Measurements from ENCODE around the gene PPM1F. TPM values are rescaled to one million over a fixed set of nuclear protein-coding genes. Genes with fewer than 3 reads are reported as not detected.
"Not testable (repeated sequence)": the region's sequence is repeated elsewhere in the genome, so short reads cannot be mapped to it uniquely, and the experiment has no call there.

The PPM1F gene
- total RNA-seq, 2 experiments from 2014 or later = 14.4 to 22.9 TPM

DNA sequence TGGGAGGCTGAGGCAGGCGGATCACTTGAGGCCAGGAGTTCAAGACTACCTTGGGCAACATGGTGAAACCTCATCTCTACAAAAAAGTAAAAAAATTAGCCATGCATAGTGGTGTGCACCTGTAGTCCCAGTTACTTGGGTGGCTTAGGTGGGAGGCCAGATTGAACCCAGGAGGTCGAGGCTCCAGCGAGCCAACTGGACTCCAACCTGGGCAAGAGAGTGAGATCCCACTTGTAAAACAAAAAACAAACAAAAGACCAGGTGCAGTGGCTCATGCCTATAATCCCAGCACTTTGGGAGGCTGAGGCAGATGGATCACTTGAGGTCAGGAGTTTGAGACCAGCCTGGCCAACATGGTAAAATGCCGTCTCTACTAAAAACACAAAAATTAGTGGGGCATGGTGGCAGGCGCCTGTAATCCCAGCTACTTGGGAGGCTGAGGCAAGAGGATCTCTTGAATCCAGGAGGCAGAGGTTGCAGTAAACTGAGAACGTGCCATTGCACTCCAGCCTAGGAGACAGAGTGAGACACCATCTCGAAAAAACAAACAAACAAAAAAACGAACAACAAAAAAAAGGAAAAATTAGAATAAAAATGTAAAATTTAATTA lies 38.5 kb downstream of the PPM1F start:
- H3K4me1 Mint-ChIP-seq; H3K4me3 Mint-ChIP-seq; H3K36me3 Mint-ChIP-seq; ATAC-seq; H3K27ac Mint-ChIP-seq; DNase-seq; H3K9me3 Mint-ChIP-seq (ENCODE audit: low read depth); H3K27me3 Mint-ChIP-seq: not testable (repeated sequence)
- CTCF ChIA-PET = interaction anchor here (4.2 kb wide), 1 partner anchor 24 kb away, joined by 18 read pairs; no protein-coding TSS in a partner anchor

DNA sequence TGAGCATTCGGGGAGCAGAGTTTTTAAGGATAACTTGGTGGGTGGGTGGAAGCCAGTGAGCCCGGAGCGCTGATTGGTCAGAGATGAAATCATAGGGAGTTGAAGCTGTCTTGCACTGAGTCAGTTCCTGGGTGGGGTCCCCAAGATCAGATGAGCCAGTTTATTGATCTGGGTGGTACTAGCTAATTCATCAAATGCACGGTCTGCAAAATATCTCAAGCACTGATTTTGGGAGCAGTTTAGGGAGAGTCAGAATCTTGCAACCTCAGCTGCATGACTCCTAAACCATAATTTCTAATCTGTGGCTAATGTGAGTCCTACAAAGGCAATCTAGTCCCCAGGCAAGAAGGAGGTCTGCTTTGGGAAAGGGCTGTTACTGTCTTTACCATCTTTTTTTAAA lies 42.3 kb downstream of the PPM1F start:
- CTCF ChIA-PET = interaction anchor here (1.3 kb wide), 1 partner anchor 62 kb away, joined by 3 read pairs; no protein-coding TSS in a partner anchor
- not testable (repeated sequence) for H3K36me3 Mint-ChIP-seq; ATAC-seq; H3K4me1 Mint-ChIP-seq; H3K27me3 Mint-ChIP-seq; H3K27ac Mint-ChIP-seq; DNase-seq; H3K9me3 Mint-ChIP-seq (ENCODE audit: low read depth); H3K4me3 Mint-ChIP-seq

DNA sequence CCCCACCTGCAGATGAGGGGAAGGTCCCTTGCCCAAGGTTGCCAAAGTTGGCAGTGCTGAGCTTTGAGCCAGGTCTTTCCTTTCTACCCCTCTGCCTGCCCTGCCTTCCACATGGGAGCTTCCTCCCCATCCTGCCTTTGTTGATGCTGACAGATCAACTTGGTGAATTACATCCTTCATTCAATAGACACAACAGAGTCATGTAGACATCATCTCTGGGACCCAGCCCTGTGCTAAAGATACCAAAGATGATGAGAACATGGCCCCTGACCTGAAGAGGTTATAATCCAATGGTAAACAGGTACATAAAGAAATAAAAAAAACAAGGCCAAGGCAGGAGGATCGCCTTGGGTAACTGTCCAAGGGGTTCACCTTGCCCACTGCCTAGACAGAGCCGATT lies 42.8 kb downstream of the PPM1F start:
- Mint-ChIP-seq H3K27me3 (peaks cover 2% of the 10 kb centered on the region), H3K9me3 (ENCODE audit: low read depth) (no peaks in the 10 kb centered on the region), H3K4me1 (no peaks in the 10 kb centered on the region), H3K36me3 (no peaks in the 10 kb centered on the region), H3K4me3 (no peak overlapping the region), H3K27ac (no peak overlapping the region)
- DNase-seq (no peak), ATAC-seq (no peak)
- CTCF ChIA-PET = interaction anchor here (1.3 kb wide), 1 partner anchor 63 kb away, joined by 3 read pairs; no protein-coding TSS in a partner anchor

DNA sequence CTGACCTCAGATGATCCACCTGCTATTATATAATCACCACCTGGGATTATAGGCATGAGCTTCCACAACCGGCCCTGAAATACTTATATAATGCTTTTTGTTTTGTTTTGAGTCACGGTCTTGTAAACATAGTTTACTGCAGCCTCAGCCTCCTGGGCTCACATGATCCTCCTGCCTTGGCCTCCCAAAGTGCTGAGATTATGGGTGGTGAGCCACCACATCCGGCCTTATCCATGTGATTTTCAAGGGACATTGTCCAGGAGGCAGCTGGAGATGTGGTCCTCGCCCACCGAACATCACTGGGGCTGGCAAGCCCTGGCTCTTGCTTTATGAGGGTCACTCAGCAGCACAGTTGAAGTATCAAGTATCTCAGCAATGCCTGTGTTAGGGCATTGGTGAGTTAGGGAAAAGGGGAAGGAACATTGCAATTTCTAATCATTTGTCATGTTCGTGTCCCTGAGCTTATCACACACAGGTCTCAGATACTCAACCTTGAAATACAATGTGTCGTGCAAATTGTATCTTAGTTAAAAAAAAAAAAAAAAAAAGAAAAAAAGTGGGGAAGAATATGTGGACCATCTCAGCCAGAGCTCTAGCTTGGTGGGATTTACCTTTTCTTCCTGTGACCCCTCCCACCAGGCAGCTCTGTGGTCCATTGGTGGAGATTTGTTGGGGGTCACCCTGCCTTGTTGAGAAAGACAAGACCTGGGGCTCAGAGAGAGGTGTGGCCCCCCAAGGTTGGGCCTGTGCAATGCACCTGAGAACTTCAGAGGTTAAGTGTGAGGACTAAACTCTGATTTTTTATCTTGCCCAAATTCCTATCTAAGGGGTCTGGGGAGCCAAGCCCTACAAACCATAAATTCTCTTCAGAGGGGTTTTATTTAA lies 44.8 kb downstream of the PPM1F start:
- H3K36me3 Mint-ChIP-seq = no peaks in the 10 kb centered on the region
- DNase-seq = no peak
- CTCF ChIA-PET = interaction anchor here (0.7 kb wide), 2 partner anchors 147 to 194 kb away, joined by 3 read pairs; no protein-coding TSS in a partner anchor
- no peak for ATAC-seq
- H3K4me3 Mint-ChIP-seq = no peak overlapping the region
- no peaks in the 10 kb centered on the region for H3K4me1 Mint-ChIP-seq
- H3K27ac Mint-ChIP-seq = no peak overlapping the region
- H3K27me3 Mint-ChIP-seq = peaks cover 2% of the 10 kb centered on the region
- H3K9me3 Mint-ChIP-seq (ENCODE audit: low read depth) = no peaks in the 10 kb centered on the region

DNA sequence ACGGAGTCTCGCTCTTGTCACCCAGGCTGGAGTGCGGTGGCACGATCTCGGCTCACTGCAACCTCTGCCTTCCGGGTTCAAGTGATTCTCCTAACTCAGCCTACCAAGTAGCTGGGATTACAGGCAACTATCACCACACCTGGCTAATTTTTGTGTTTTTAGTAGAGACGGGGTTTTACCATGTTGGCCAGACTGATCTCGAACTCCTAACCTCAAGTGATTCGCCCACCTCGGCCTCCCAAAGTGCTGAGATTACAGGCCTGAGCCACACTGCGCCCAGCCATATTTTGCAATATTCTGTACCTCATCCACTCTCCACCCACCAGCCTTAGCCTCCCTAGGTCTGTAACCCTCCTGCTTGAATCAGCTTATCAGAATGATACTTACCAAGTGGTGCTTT lies 47.4 kb downstream of the PPM1F start:
- H3K4me1 Mint-ChIP-seq; H3K36me3 Mint-ChIP-seq; DNase-seq; CTCF ChIA-PET; H3K4me3 Mint-ChIP-seq; H3K27ac Mint-ChIP-seq; ATAC-seq; H3K27me3 Mint-ChIP-seq; H3K9me3 Mint-ChIP-seq (ENCODE audit: low read depth): not testable (repeated sequence)

DNA sequence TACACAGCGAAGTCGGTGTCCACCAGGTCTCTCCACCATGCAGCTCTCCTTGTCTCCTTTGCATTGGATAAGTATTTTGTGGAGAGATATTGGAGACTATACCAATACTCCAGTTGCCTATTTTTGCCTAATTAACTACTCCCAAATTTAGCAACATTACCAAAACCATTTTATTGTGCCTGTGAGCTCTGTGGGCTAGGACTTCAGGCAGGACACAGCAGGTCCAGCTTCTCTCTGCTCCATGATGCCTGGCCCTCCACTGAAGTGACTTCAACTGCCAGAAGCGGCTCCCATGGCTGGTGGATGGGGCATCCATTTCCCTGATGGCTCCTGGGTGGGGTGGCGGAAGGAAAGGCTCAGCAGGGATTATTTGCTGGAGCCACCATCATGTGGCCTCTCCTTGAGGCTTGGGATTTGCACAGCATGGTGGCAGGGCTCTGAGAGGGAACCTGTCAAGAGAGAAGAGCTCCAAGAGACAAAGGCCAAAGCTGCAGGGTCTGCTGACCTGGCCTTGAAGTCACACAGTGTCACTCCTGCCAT lies 48.3 kb downstream of the PPM1F start:
- H3K4me1 Mint-ChIP-seq = peaks cover 3% of the 10 kb centered on the region
- peaks cover 5% of the 10 kb centered on the region for H3K27me3 Mint-ChIP-seq
- ATAC-seq (no peak), DNase-seq (no peak)
- CTCF ChIA-PET = no interaction called here
- H3K27ac Mint-ChIP-seq = no peak overlapping the region
- H3K9me3 Mint-ChIP-seq (ENCODE audit: low read depth) = no peaks in the 10 kb centered on the region
- H3K4me3 Mint-ChIP-seq = no peak overlapping the region
- H3K36me3 Mint-ChIP-seq = no peaks in the 10 kb centered on the region

DNA sequence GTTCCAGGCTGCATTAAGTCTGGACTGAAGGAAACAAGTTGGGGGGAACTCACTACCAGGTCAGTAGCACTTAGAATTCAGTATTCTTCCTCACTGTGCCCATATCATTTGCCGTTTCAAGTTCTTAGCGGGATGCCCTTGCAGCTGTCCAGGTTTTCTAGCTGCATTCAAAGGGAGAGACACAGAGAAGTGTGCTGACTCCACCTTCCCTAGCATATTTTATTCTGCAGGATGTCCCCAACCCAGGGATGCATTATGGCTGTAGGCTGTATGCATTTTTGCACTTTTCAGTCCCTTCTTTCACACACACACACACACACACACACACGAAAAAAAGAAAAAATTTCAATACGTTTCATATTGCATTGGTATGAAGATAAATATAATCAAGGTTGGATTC lies 49.4 kb downstream of the PPM1F start:
- Mint-ChIP-seq H3K27me3 (peaks cover 5% of the 10 kb centered on the region), H3K36me3 (no peaks in the 10 kb centered on the region), H3K27ac (no peak overlapping the region), H3K4me3 (no peak overlapping the region), H3K9me3 (ENCODE audit: low read depth) (no peaks in the 10 kb centered on the region), H3K4me1 (peaks cover 3% of the 10 kb centered on the region)
- CTCF ChIA-PET = no interaction called here
- ATAC-seq = no peak
- no peak for DNase-seq

DNA sequence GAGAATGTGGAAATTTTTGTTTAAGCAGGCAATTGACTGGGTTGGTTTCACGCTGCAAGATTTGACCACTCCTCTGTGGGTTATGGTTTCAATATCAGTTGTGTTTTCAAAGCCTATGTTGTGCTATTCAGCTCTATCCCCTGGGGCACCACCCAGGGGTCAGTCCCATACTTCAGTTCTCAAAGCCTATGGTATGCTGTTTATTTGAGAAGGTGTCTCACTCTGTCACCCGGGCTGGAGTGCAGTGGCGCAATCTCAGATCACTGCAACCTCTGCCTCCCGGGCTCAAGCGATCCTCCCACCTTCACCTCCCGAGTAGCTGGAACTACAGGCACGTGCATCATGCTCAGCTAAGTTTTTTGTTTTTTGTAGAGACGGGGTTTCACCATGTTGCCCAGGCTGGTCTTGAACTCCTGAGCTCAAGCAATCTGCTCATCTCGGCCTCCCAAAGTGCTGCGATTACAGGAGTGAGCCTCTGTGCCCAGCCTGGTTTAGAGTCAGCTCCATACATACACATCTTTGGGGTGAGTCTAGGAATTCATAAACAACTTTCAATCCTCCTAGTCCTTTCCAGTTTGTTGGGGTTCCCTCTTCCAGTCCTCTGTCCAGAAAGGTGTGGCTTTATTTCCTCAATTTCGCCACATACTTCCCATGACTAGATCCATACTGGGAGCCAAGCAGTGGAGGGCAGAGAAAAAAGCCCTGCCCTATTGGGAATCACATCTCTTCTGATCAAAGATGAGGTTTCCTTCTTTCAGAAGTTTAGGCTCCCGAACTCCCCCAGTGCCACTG lies 50.2 kb downstream of the PPM1F start:
- no peak for DNase-seq
- peaks cover 5% of the 10 kb centered on the region for H3K27me3 Mint-ChIP-seq
- no peaks in the 10 kb centered on the region for H3K36me3 Mint-ChIP-seq
- H3K4me1 Mint-ChIP-seq = peaks cover 3% of the 10 kb centered on the region
- H3K9me3 Mint-ChIP-seq (ENCODE audit: low read depth) = no peaks in the 10 kb centered on the region
- CTCF ChIA-PET = no interaction called here
- no peak for ATAC-seq
- no peak overlapping the region for H3K27ac Mint-ChIP-seq
- no peak overlapping the region for H3K4me3 Mint-ChIP-seq

DNA sequence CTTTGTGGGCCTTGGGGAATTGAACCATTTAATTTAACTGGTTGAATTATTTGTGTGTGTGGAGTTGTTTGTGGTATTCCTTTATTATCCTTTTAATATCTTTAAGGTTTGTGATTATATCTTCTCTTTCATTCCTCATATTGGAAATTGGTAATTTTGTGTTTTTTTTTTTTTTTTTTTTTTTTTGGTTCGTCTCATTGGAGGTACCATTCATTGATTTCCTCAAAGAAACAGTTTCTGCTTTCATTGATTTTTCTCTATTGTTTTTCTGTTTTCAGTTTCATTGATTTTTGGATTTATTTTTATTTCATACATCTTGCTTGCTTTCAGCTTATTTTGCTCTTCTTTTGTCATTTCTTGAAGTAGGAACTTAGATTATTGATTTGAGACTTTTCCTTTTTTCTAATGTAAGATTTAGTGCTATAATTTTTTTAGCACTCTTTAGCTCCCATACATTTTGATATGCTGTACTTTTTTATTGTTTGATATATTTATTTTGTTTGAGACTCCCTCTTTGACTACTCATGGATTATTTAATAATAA lies 54.2 kb downstream of the PPM1F start:
- Mint-ChIP-seq H3K27me3 (peaks cover 14% of the 10 kb centered on the region), H3K4me3 (no peak overlapping the region), H3K4me1 (peaks cover 3% of the 10 kb centered on the region), H3K36me3 (no peaks in the 10 kb centered on the region), H3K9me3 (ENCODE audit: low read depth) (no peaks in the 10 kb centered on the region), H3K27ac (no peak overlapping the region)
- ATAC-seq (no peak), DNase-seq (no peak)
- CTCF ChIA-PET = interaction anchor here (0.8 to 1.2 kb wide), 3 partner anchors 21 to 74 kb away, joined by 3 read pairs; no protein-coding TSS in a partner anchor

DNA sequence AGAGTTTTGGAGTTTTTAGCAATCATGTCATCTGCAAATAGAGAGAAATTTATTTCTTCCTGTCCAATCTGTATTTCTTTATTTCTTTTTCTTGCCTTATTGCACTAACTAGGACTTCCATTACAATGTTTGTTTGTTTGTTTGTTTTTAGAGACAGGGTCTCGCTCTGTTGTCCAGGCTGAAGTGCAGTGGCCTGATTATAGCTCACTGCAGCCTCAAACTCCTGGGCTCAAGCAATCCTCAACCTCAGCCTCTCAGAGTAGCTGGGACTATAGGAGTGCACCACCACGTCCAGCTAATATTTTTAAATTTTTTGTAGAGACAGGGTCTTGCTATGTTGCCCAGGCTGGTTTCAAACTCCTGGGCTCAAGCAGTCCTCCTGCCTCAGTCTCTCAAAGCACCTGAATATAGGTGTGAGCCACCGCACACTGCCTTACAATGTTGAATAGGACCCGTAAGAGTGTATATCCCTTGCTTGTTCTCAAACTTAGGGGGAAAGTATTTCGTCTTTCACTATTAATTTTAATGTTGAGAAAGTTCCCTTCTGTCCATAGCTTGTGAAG lies 55.6 kb downstream of the PPM1F start:
- Mint-ChIP-seq H3K9me3 (ENCODE audit: low read depth) (no peaks in the 10 kb centered on the region), H3K27me3 (peaks cover 14% of the 10 kb centered on the region), H3K36me3 (no peaks in the 10 kb centered on the region), H3K27ac (no peak overlapping the region), H3K4me1 (peaks cover 3% of the 10 kb centered on the region), H3K4me3 (no peak overlapping the region)
- DNase-seq (no peak), ATAC-seq (no peak)
- CTCF ChIA-PET = interaction anchor here (1.5 kb wide), 1 partner anchor 16 kb away, joined by 3 read pairs; no protein-coding TSS in a partner anchor

DNA sequence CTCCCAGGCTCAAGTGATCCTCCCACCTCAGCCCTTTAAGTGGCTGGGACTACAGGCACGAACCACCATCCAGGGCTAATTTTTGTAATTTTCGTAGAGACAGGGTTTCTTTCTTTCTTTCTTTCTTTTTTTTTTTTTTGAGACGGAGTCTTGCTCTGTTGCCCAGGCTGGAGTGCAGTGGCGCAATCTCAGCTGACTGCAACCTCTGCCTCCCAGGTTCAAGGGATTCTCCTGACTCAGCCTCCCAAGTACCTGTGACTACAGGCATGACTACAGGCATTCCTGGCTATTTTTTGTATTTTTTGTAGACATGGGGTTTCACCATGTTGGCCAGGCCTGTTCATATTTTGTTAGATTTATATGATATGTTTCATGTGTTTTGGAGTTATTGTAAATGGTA lies 56.4 kb downstream of the PPM1F start:
- H3K4me3 Mint-ChIP-seq = not testable (repeated sequence)
- CTCF ChIA-PET = interaction anchor here (1.5 kb wide), 1 partner anchor 17 kb away, joined by 3 read pairs; no protein-coding TSS in a partner anchor

DNA sequence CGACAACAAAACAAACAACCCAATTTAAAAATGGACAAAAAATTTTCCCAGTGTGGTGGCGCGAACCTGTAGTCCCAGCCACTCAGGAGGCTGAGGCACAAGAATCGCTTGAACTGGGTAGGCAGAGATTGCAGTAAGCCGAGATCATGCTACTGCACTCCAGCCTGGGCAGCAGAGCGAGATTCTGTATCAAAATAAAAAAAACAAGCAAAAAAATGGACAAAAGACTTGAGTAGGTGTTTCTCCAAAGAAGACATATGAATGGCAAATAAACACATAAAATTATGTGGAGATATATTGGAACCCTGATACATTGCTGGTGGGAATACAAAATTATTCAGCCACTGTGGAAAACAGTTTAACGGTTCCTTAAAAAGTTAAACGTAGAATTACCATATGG lies 57.8 kb downstream of the PPM1F start:
- H3K9me3 Mint-ChIP-seq (ENCODE audit: low read depth) = no peaks in the 10 kb centered on the region
- no peaks in the 10 kb centered on the region for H3K4me1 Mint-ChIP-seq
- no peaks in the 10 kb centered on the region for H3K36me3 Mint-ChIP-seq
- DNase-seq (no peak), ATAC-seq (no peak)
- no peak overlapping the region for H3K27ac Mint-ChIP-seq
- peaks cover 9% of the 10 kb centered on the region for H3K27me3 Mint-ChIP-seq
- H3K4me3 Mint-ChIP-seq = no peak overlapping the region
- CTCF ChIA-PET = no interaction called here

More for the DNA sequence above, 56.4 kb downstream of the PPM1F start:
- not testable (repeated sequence) for H3K9me3 Mint-ChIP-seq (ENCODE audit: low read depth); ATAC-seq; H3K4me1 Mint-ChIP-seq; H3K36me3 Mint-ChIP-seq; DNase-seq; H3K27ac Mint-ChIP-seq
- peaks cover 14% of the 10 kb centered on the region for H3K27me3 Mint-ChIP-seq

Measured in activated CD8-positive, alpha-beta memory T cell treated with anti-CD3 and anti-CD28 coated beads, Interleukin-2, amount 10 ng/mL, durations not matched to agents 7 days and 5 days (primary cell).